MM.1S (cell line): ENCODE measurements around the gene SERF2.

Experiments
- DNase-seq: peaks from one replicate; pipeline ENCODE4 v3.0.0-alpha.2; 2015
- H2AFZ ChIP-seq: fragments of 300-600 bp; sonication (generic); 2 replicates; pipeline ENCODE4 v1.6.0; 2016; ENCODE audit warnings: antibody characterized with exemption, low read length
- H3F3A ChIP-seq: fragments of 300-600 bp; sonication (generic); 2 replicates; pipeline ENCODE4 v1.6.1; 2016; ENCODE audit warnings: mild to moderate bottlenecking, antibody characterized with exemption, low read length, moderate library complexity, mixed read lengths; ENCODE audit not compliant: insufficient read depth
- H3K27ac ChIP-seq: fragments of 300-600 bp; sonication (generic); 2 replicates; pipeline ENCODE4 v1.5.1; 2016; ENCODE audit warnings: mild to moderate bottlenecking, low read length
- H3K27me3 ChIP-seq: fragments of 300-600 bp; sonication (generic); replicated peaks from 2 replicates; pipeline ENCODE4 v1.6.0; 2016; ENCODE audit warnings: low read length; ENCODE audit not compliant: insufficient read depth
- H3K36me3 ChIP-seq: fragments of 300-600 bp; sonication (generic); replicated peaks from 2 replicates; pipeline ENCODE4 v1.6.1; 2016; ENCODE audit warnings: mild to moderate bottlenecking, low read length, mixed read lengths; ENCODE audit not compliant: insufficient read depth
- H3K4me1 ChIP-seq: fragments of 300-600 bp; sonication (generic); 2 replicates; pipeline ENCODE4 v1.6.1; 2016; ENCODE audit warnings: low read length, mixed read lengths
- H3K4me2 ChIP-seq: fragments of 300-600 bp; sonication (generic); 2 replicates; pipeline ENCODE4 v1.6.0; 2016; ENCODE audit warnings: low read depth, low read length
- H3K4me3 ChIP-seq: fragments of 300-600 bp; sonication (generic); 2 replicates; pipeline ENCODE4 v1.5.1; 2016; ENCODE audit warnings: low read length, mixed read lengths
- H3K79me2 ChIP-seq: fragments of 300-600 bp; sonication (generic); 2 replicates; pipeline ENCODE4 v1.6.1; 2016; ENCODE audit warnings: mixed run types, low read length, mixed read lengths
- H3K9ac ChIP-seq: fragments of 300-600 bp; sonication (generic); 2 replicates; pipeline ENCODE4 v1.6.1; 2016; ENCODE audit warnings: low read length, mixed read lengths
- H3K9me2 ChIP-seq: fragments of 300-600 bp; sonication (generic); replicated peaks from 2 replicates; pipeline ENCODE4 v1.6.1; 2016; ENCODE audit warnings: mild to moderate bottlenecking, low read length, mixed read lengths; ENCODE audit not compliant: insufficient read depth
- H3K9me3 ChIP-seq: fragments of 300-600 bp; sonication (generic); replicated peaks from 2 replicates; pipeline ENCODE4 v1.6.1; 2016; ENCODE audit warnings: mild to moderate bottlenecking, low read length, mixed read lengths; ENCODE audit not compliant: insufficient read depth
- H4K20me1 ChIP-seq: fragments of 300-600 bp; sonication (generic); 2 replicates; pipeline ENCODE4 v1.6.1; 2016; ENCODE audit warnings: mild to moderate bottlenecking, low read length, moderate library complexity, mixed read lengths; ENCODE audit not compliant: insufficient read depth
- CTCF ChIP-seq: fragments of 300-600 bp; sonication (generic); IDR thresholded peaks from 2 replicates; pipeline ENCODE4 v1.5.1; 2016; ENCODE audit warnings: antibody characterized with exemption, low read length, mixed read lengths
- EZH2 ChIP-seq: fragments of 300-600 bp; sonication (generic); optimal IDR thresholded peaks from 2 replicates; pipeline ENCODE3; 2017; ENCODE audit warnings: low read depth, mild to moderate bottlenecking, antibody characterized with exemption, low read length, mixed read lengths
- EZH2phosphoT487 ChIP-seq: fragments of 300-600 bp; sonication (generic); IDR thresholded peaks from 2 replicates; pipeline ENCODE4 v1.6.1; 2018; ENCODE audit warnings: antibody characterized with exemption, low read length

Gene SERF2

GRCh38 chr15:43762824-43763223 is 29.3 kb upstream of the SERF2 start:
- no peak for DNase-seq
- no peaks in the 10 kb centered on the region for H3F3A ChIP-seq
- TF ChIP-seq EZH2 (no peak), EZH2phosphoT487 (no peak), CTCF (no peak)
- no peaks in the 10 kb centered on the region for H3K4me1 ChIP-seq
- H3K36me3 ChIP-seq, result peaks cover 4% of the 10 kb centered on the region; the same call in 1 of the 2 replicates
- no peaks in the 10 kb centered on the region for H3K9me3 ChIP-seq
- H3K79me2 ChIP-seq, result peaks cover 11% of the 10 kb centered on the region; the same call in 1 of the 2 replicates
- H3K27ac ChIP-seq, result no peak overlapping the region
- H3K27me3 ChIP-seq, result no peaks in the 10 kb centered on the region
- no peaks in the 10 kb centered on the region for H3K9me2 ChIP-seq
- no peak overlapping the region for H3K4me3 ChIP-seq
- no peak overlapping the region for H3K4me2 ChIP-seq
- no peak overlapping the region for H3K9ac ChIP-seq
- H4K20me1 ChIP-seq, result no peaks in the 10 kb centered on the region
- H2AFZ ChIP-seq, result no peak overlapping the region

- DNase-seq, result no peak
- Histone ChIP-seq H3F3A (no peaks in the 10 kb centered on the region), H3K9me2 (no peaks in the 10 kb centered on the region), H3K27ac (no peak overlapping the region), H3K36me3 (peaks cover 4% of the 10 kb centered on the region; the same call in 1 of the 2 replicates), H3K79me2 (peaks cover 3% of the 10 kb centered on the region; the same call in 1 of the 2 replicates), H3K27me3 (no peaks in the 10 kb centered on the region), H2AFZ (no peak overlapping the region), H3K4me2 (no peak overlapping the region), H4K20me1 (no peaks in the 10 kb centered on the region), H3K9ac (no peak overlapping the region), H3K4me1 (no peaks in the 10 kb centered on the region), H3K4me3 (no peak overlapping the region), H3K9me3 (no peaks in the 10 kb centered on the region)
- TF ChIP-seq CTCF (no peak), EZH2 (no peak), EZH2phosphoT487 (no peak)
These were observed 28.2 kb upstream of the SERF2 start for GRCh38 chr15:43763819-43764446.

GRCh38 chr15:43769584-43770228 is 22.4 kb upstream of the SERF2 start:
- H4K20me1 ChIP-seq, result no peaks in the 10 kb centered on the region; the same call in 1 of the 2 replicates
- no peak overlapping the region for H3K4me3 ChIP-seq
- no peak for TF ChIP-seq EZH2
- TF ChIP-seq EZH2phosphoT487, result no peak
- TF ChIP-seq CTCF, result peak; percentile 79
- H3K4me1 ChIP-seq, result no peaks in the 10 kb centered on the region
- H3K79me2 ChIP-seq, result no peaks in the 10 kb centered on the region
- H3K9ac ChIP-seq, result no peak overlapping the region
- no peaks in the 10 kb centered on the region for H3K9me2 ChIP-seq
- no peak overlapping the region for H3K27ac ChIP-seq
- DNase-seq, result peak; percentile 46
- H3K36me3 ChIP-seq, result peaks cover 12% of the 10 kb centered on the region
- no peaks in the 10 kb centered on the region for H3K27me3 ChIP-seq
- no peak overlapping the region for H3K4me2 ChIP-seq
- no peaks in the 10 kb centered on the region for H3K9me3 ChIP-seq
- no peak overlapping the region for H2AFZ ChIP-seq
- H3F3A ChIP-seq, result 0 out of 2 replicates have a peak, but pooled peaks cover 4% of the 10 kb centered on the region
